Measurements from ENCODE around the gene TCTN2. TPM values are rescaled to one million over a fixed set of nuclear protein-coding genes. Genes with fewer than 3 reads are reported as not detected.

TCTN2 gene
- total and polyA plus RNA-seq, 9 of the 15 experiments (the other 6 are each of a cell fraction or from before 2014, with no cell fraction given): 0.58 to 5.5 (median 3.6) TPM

GRCh38 chr12:123648401-123648800 lies 22.5 kb upstream of the TCTN2 start:
- ChIA-PET CTCF (ENCODE audit: low intra/inter-chr PET ratio) (no interaction called here), POLR2A (interaction anchor here (0.6 kb wide), 1 partner anchor 416 kb away, joined by 3 read pairs; no protein-coding TSS in a partner anchor)
- TF ChIP-seq STAT5B (CRISPR knock-in tag; IDR thresholded peaks at IDR 0.05) (no peak), EP300 (IDR thresholded peaks at IDR 0.05; ENCODE audit: low read length) (no peak), MTA3 (IDR thresholded peaks at IDR 0.05; ENCODE audit: borderline replicate concordance) (no peak), MCM2 (IDR thresholded peaks at IDR 0.05; ENCODE audit: low read depth) (no peak), ZNF263 (CRISPR knock-in tag; IDR thresholded peaks at IDR 0.05; ENCODE audit: borderline replicate concordance) (no peak), CTCFL (IDR thresholded peaks at IDR 0.05; ENCODE audit: borderline replicate concordance, insufficient read depth, low read depth, low read length, poor library complexity, severe bottlenecking) (no peak), ZNF175 (CRISPR knock-in tag; IDR thresholded peaks at IDR 0.05; ENCODE audit: low read depth) (no peak), GATAD2B (IDR thresholded peaks at IDR 0.05; ENCODE audit: borderline replicate concordance) (no peak), POLR2G (IDR thresholded peaks at IDR 0.05; ENCODE audit: low read depth, low read length) (no peak), EZH2 (IDR thresholded peaks at IDR 0.05; ENCODE audit: borderline replicate concordance, low read depth, low read length) (no peak), JUND (IDR thresholded peaks at IDR 0.05; ENCODE audit: borderline replicate concordance, low read depth, low read length) (no peak), JUND (tag; IDR thresholded peaks at IDR 0.05; ENCODE audit: borderline replicate concordance, low read depth, low read length) (no peak), FOXJ3 (CRISPR knock-in tag; IDR thresholded peaks at IDR 0.05) (no peak), POLR3G (IDR thresholded peaks at IDR 0.05; ENCODE audit: extremely low read depth, insufficient read length, insufficient replicate concordance) (no peak), RBM39 (optimal IDR thresholded peaks at IDR 0.05; ENCODE audit: low read depth, low read length) (no peak), TAL1 (IDR thresholded peaks at IDR 0.05) (no peak), BRF1 (IDR thresholded peaks at IDR 0.05; ENCODE audit: borderline replicate concordance, extremely low read depth, insufficient read length) (no peak)
- TF ChIP-seq, protein P1, sequence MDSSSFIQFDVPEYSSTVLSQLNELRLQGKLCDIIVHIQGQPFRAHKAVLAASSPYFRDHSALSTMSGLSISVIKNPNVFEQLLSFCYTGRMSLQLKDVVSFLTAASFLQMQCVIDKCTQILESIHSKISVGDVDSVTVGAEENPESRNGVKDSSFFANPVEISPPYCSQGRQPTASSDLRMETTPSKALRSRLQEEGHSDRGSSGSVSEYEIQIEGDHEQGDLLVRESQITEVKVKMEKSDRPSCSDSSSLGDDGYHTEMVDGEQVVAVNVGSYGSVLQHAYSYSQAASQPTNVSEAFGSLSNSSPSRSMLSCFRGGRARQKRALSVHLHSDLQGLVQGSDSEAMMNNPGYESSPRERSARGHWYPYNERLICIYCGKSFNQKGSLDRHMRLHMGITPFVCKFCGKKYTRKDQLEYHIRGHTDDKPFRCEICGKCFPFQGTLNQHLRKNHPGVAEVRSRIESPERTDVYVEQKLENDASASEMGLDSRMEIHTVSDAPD (CRISPR knock-in tag; IDR thresholded peaks at IDR 0.05): no peak
- TF ChIP-seq, protein P2, sequence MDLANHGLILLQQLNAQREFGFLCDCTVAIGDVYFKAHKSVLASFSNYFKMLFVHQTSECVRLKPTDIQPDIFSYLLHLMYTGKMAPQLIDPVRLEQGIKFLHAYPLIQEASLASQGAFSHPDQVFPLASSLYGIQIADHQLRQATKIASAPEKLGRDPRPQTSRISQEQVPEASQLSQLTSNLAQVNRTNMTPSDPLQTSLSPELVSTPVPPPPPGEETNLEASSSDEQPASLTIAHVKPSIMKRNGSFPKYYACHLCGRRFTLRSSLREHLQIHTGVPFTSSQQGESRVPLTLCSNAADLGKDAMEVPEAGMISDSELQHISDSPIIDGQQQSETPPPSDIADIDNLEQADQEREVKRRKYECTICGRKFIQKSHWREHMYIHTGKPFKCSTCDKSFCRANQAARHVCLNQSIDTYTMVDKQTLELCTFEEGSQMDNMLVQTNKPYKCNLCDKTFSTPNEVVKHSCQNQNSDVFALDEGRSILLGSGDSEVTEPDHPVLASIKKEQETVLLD (IDR thresholded peaks at IDR 0.05): no peak
- Histone ChIP-seq H3K9ac (ENCODE audit: insufficient read depth in 1 of 2, low read depth in 2 of 2, low read length in 2 of 2) (no peak overlapping the region), H3K27ac (ENCODE audit: extremely low read depth, low read depth, low read length) (no peak overlapping the region), H2AFZ (ENCODE audit: low read depth, low read length) (no peak overlapping the region), H3K4me3 (no peak overlapping the region), H3K9me1 (ENCODE audit: control insufficient read depth, insufficient read depth, low read length) (no peaks in the 10 kb centered on the region), H3K4me1 (replicated peaks in 1 of 2; ENCODE audit: control insufficient read depth in 2 of 2, insufficient read depth in 2 of 2, low read length in 2 of 2) (no peaks in the 10 kb centered on the region), H3K9me3 (replicated peaks; ENCODE audit: control insufficient read depth, insufficient read depth, low read depth, low read length) (no peaks in the 10 kb centered on the region), H3K4me2 (ENCODE audit: insufficient read depth, low read length) (no peak overlapping the region), H3K27me3 (ENCODE audit: control insufficient read depth in 2 of 2, insufficient read depth in 2 of 2, low read length in 2 of 2) (no peaks in the 10 kb centered on the region), H3K36me3 (ENCODE audit: control insufficient read depth, insufficient read depth, low read length) (peaks cover 94% of the 10 kb centered on the region), H4K20me1 (replicated peaks; ENCODE audit: control insufficient read depth, insufficient read depth, low read length) (no peaks in the 10 kb centered on the region), H3K79me2 (ENCODE audit: control insufficient read depth, insufficient read depth, low read length) (peaks cover 5% of the 10 kb centered on the region; the same call in 2 of the 3 replicates)
- FAIRE-seq (no peak), ATAC-seq (no peak), DNase-seq (ENCODE audit: extremely low read depth in 1 of 4, low spot score in 3 of 4) (no peak)
- in situ Hi-C loops (cut with MboI) (no loop called here), intact Hi-C loops (cut with micrococcal nuclease) (no loop called here)
- 97% methylated on average over 5 of the region's 5 CpGs for WGBS (ENCODE audit: insufficient coverage, low coverage, missing lambda C conversion rate)
- BruUV-seq (replicated peaks): no TSS peak

Data from K562 (cell line).